NCI-H1105 (cell line): Measurements from ENCODE around the gene PEF1.
A peak's percentile ranks its signal among the peaks of the same experiment; 100 is the strongest.

Source experiments
- DNase-seq: peaks from one replicate; lab custom pipeline; 2025; lab: John Stamatoyannopoulos, UW

PEF1 gene

GRCh38 chr1:31644560-31645273 lies at the start of gene PEF1:
PEF1 (minus strand) TSS chr1:31644876; CDS start chr1:31644864, 12 bp downstream.
- peak; percentile 100 for DNase-seq

- DNase-seq, result no peak
These were observed 48.6 kb upstream of the PEF1 start for GRCh38 chr1:31693231-31693630.

- no peak for DNase-seq
These were observed 47.3 kb upstream of the PEF1 start for GRCh38 chr1:31691951-31692350.

GRCh38 chr1:31691446-31691845 lies 46.8 kb upstream of the PEF1 start:
- DNase-seq, result no peak

GRCh38 chr1:31690921-31691320 lies 46.2 kb upstream of the PEF1 start:
- no peak for DNase-seq

GRCh38 chr1:31689854-31690253 lies 45.2 kb upstream of the PEF1 start:
- no peak for DNase-seq

GRCh38 chr1:31689379-31689778 lies 44.7 kb upstream of the PEF1 start:
- no peak for DNase-seq

GRCh38 chr1:31688233-31688918 lies 43.7 kb upstream of the PEF1 start:
- DNase-seq, result no peak

- DNase-seq, result no peak
These were observed 42.9 kb upstream of the PEF1 start for GRCh38 chr1:31687601-31688000.

- no peak for DNase-seq
These were observed 41.1 kb upstream of the PEF1 start for GRCh38 chr1:31685795-31686194.

GRCh38 chr1:31683997-31684396 lies 39.3 kb upstream of the PEF1 start:
- DNase-seq, result no peak

GRCh38 chr1:31681415-31681814 lies 36.7 kb upstream of the PEF1 start:
- no peak for DNase-seq

GRCh38 chr1:31679676-31680230 lies 35.1 kb upstream of the PEF1 start:
- no peak for DNase-seq

- DNase-seq, result no peak
These were observed 34.4 kb upstream of the PEF1 start for GRCh38 chr1:31679091-31679490.

- no peak for DNase-seq
These were observed 34.0 kb upstream of the PEF1 start for GRCh38 chr1:31678681-31679080.

GRCh38 chr1:31677949-31678348 lies 33.3 kb upstream of the PEF1 start:
- DNase-seq, result no peak

GRCh38 chr1:31677401-31677800 lies 32.7 kb upstream of the PEF1 start:
- DNase-seq, result no peak

GRCh38 chr1:31675756-31676155 lies 31.1 kb upstream of the PEF1 start:
- no peak for DNase-seq

- no peak for DNase-seq
These were observed 30.5 kb upstream of the PEF1 start for GRCh38 chr1:31675161-31675560.

GRCh38 chr1:31674626-31675025 lies 29.9 kb upstream of the PEF1 start:
- DNase-seq, result no peak

- no peak for DNase-seq
These were observed 28.8 kb upstream of the PEF1 start for GRCh38 chr1:31673433-31673832.

GRCh38 chr1:31672986-31673385 lies 28.3 kb upstream of the PEF1 start:
- no peak for DNase-seq

- DNase-seq, result no peak
These were observed 27.0 kb upstream of the PEF1 start for GRCh38 chr1:31671561-31672201.
